Lower leg skin (tissue), 3 donors: ENCODE data around the gene BMP2.

Experiments used
- CTCF ChIP-seq, 3 donors: fragments of 450-650 bp; IDR thresholded peaks; one replicate each; pipeline ENCODE4 v1.5.1; 2016; ENCODE audit warnings: antibody characterized with exemption in 3 of 3, mild to moderate bottlenecking in 3 of 3, moderate library complexity in 2 of 3
- POLR2A ChIP-seq, 2 donors: fragments of 450-650 bp; IDR thresholded peaks; one replicate each; pipeline ENCODE4 v1.6.1; 2016 to 2017; ENCODE audit warnings: antibody characterized with exemption in 2 of 2, mild to moderate bottlenecking in 1 of 2, moderate library complexity in 1 of 2

GRCh38 chr20:6735942-6736845 is 31.3 kb upstream of the BMP2 start:
- TF ChIP-seq POLR2A (IDR thresholded peaks at IDR 0.05) (no peak), CTCF (IDR thresholded peaks at IDR 0.05) (no peak)
